ENCODE results near the gene GSAP. TPM values are rescaled to one million over a fixed set of nuclear protein-coding genes. Genes with fewer than 3 reads are reported as not detected.

The GSAP gene
- total RNA-seq, 1 experiment from 2014 or later: 0.85 TPM

GRCh38 chr7:77378584-77378983 lies 37.6 kb downstream of the GSAP start:
- Histone ChIP-seq H3K4me3 (ENCODE audit: low read depth in 2 of 2, low read length in 2 of 2) (no peak overlapping the region), H3K4me1 (ENCODE audit: control insufficient read depth, insufficient read depth, low read length) (no peaks in the 10 kb centered on the region), H3K9me3 (ENCODE audit: control insufficient read depth, insufficient read depth, low read depth, low read length) (no peaks in the 10 kb centered on the region), H3K27ac (ENCODE audit: low read length) (no peak overlapping the region), H3K36me3 (ENCODE audit: control insufficient read depth, insufficient read depth, low read length) (no peaks in the 10 kb centered on the region), H3K27me3 (ENCODE audit: control insufficient read depth, insufficient read depth, low read length) (peaks cover 17% of the 10 kb centered on the region)
- TF ChIP-seq REST (IDR thresholded peaks at IDR 0.05; ENCODE audit: insufficient read depth in 1 of 2, low read depth in 2 of 2, low read length in 1 of 2): no peak
- ATAC-seq (no peak), DNase-seq (ENCODE audit: low read depth, low spot score) (no peak)
- in situ Hi-C loops (cut with HindIII; ENCODE audit: low pct_unique_long_range_greater_than_20kb, low sequenced_read_pairs) (no loop called here), intact Hi-C loops (cut with micrococcal nuclease; ENCODE audit: unreplicated experiment) (no loop called here)
- no TSS peak for BruUV-seq (replicated peaks)
- ChIA-PET POLR2A (no interaction called here), CTCF (no interaction called here)

DNA sequence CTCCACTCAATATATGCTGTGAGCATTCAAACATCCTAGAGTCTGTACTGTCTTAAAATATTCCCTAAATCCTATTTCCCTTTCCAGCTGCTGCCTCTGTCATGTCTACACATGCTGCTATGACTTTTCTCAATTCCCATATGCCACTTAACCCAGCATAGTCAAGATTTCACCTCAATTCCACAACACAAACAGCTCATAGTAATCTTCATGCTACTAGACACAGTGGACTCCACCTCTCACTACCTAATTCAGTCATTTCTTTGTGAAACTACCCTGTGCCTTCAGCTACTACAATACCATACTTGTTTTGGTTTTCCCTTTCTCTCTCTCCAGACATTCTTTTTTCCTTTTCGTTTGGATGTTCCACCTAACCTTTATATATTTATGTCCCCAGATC lies 45.5 kb downstream of the GSAP start:
- H3K4me3 ChIP-seq (ENCODE audit: low read depth in 2 of 2, low read length in 2 of 2): no peak overlapping the region
- peaks cover 9% of the 10 kb centered on the region for H3K27me3 ChIP-seq (ENCODE audit: control insufficient read depth, insufficient read depth, low read length)
- in situ Hi-C loops (cut with HindIII; ENCODE audit: low pct_unique_long_range_greater_than_20kb, low sequenced_read_pairs): no loop called here
- ATAC-seq (no peak), DNase-seq (ENCODE audit: low read depth, low spot score) (no peak)
- intact Hi-C loops (cut with micrococcal nuclease; ENCODE audit: unreplicated experiment): no loop called here
- no TSS peak for BruUV-seq (replicated peaks)
- H3K4me1 ChIP-seq (ENCODE audit: control insufficient read depth, insufficient read depth, low read length): no peaks in the 10 kb centered on the region
- ChIA-PET CTCF (no interaction called here), POLR2A (no interaction called here)
- TF ChIP-seq TCF7L2 (IDR thresholded peaks at IDR 0.05; ENCODE audit: low read depth, low read length) (no peak), POLR2AphosphoS5 (IDR thresholded peaks at IDR 0.05; ENCODE audit: low read depth, low read length) (no peak), CTCF (IDR thresholded peaks at IDR 0.05) (no peak), REST (IDR thresholded peaks at IDR 0.05; ENCODE audit: insufficient read depth in 1 of 2, low read depth in 2 of 2, low read length in 1 of 2) (no peak), SIN3A (IDR thresholded peaks at IDR 0.05; ENCODE audit: borderline replicate concordance, insufficient read depth, low read depth, low read length) (no peak)
- no peaks in the 10 kb centered on the region for H3K36me3 ChIP-seq (ENCODE audit: control insufficient read depth, insufficient read depth, low read length)
- H3K27ac ChIP-seq (ENCODE audit: low read length): no peak overlapping the region
- H3K9me3 ChIP-seq (ENCODE audit: control insufficient read depth, insufficient read depth, low read depth, low read length): no peaks in the 10 kb centered on the region

Data from Panc1 (cell line).